Amniotic stem cell (primary cell): ENCODE measurements around the gene MYO9A.
A peak's percentile ranks its signal among the peaks of the same experiment; 100 is the strongest.

ENCODE experiments used
- DNase-seq: peaks from one replicate; lab custom pipeline; 2025; lab: John Stamatoyannopoulos, UW

The MYO9A gene

DNA sequence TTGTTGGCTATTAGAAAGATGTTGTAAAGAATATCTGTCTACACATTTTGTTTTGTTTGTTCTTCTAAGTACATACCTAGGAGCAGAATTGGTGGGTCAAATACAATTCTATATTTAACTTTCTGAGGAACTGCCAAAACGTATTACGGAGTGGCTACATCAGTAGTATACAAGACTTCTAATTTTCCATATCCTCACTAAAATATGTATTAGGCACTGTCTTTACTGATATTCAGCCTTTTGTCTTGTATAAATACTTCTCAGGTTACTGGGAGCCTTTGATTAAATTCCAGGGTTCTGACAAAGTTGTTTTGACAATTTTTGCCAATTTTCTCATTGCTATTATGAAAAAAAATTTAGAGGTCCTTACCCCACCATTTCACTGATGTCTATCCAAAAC, 160.9 kb downstream of the MYO9A start:
- no peak for DNase-seq

GRCh38 chr15:71951134-71951533, 166.8 kb downstream of the MYO9A start:
- DNase-seq, result peak; percentile 54

DNA sequence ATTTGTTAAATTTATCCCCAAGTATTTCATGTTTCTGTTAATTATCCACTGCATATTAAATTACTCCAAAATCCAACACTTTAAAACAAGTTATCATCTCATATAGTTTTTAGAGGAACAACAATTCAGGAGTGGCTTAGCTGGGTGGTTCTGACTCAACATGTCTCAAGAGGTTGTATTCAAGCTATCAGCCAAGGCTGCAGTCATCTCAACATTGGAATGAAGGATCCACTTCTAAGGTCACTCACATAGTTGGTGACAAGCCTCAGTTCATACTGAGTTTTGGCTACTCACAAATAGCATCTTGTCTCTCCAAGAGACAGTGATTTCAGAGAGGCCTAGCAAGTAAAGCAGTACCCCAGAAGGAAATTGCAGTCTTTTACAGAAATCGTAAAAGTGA, 172.9 kb downstream of the MYO9A start:
- DNase-seq, result no peak

- no peak for DNase-seq
These were observed 174.1 kb downstream of the MYO9A start for GRCh38 chr15:71943806-71944205.

DNA sequence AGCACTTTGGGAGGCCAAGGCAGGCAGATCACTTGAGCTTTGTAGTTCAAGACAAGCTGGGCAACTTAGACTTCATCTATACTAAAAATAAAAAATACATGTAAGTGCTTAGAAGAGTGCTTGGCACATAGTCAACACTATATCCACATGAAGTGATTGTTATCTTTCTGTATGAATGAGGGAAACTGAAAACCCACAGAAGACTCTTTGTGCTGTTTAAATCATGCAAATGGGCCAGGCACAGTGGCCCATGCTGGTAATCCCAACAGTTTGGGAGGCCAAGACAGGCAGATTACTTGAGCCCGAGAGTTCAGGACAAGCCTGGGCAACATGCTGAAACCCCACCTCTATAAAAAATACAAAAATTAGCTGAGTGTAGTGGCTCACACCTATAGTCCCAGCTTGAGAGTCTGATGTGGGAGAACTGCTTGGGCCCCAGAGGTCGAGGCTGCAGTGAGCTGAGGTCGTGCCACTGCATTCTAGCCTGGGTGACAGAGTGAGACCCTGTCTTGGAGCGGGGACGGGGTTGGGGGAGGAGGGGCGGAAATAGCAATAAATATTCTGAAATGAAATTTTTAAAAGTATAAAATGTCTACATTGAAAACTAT, 177.9 kb downstream of the MYO9A start:
- no peak for DNase-seq

GRCh38 chr15:71937650-71938311, 180.2 kb downstream of the MYO9A start:
- no peak for DNase-seq

DNA sequence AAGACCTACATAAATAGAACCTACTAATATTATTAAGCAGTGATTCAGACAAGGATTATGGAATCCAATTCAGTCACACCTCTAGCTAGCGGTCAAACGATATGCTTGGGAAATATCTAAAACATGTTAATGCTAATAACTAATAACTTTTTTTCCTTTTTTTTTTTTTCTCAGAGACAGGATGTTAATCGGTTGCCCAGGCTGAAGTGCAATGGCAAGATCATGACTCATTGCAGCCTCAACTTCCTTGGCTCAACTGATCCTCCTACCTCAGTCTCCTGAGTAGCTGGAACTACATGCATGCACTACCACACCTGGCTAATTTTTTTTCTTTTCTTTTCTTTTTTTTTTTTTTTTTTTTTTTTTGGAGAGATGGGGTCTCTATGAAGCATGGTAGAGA, 183.5 kb downstream of the MYO9A start:
- DNase-seq, result no peak

GRCh38 chr15:71932689-71933088, 185.3 kb downstream of the MYO9A start:
- no peak for DNase-seq

GRCh38 chr15:71931261-71931660, 186.7 kb downstream of the MYO9A start:
- DNase-seq, result no peak

DNA sequence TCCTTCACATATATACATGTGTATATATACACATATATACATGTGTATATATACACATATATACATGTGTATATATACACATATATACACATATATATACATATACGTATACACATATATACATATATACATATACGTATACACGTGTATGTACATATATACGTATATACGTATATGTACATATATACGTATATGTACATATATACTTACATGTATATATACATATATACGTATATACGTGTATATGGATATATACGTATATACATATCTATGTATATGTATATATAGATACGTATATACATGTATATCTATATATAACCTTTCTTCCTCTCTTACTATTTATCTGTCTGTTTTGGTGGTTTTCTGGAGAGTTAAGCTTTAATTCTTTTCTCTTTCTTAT, 192.8 kb downstream of the MYO9A start:
- DNase-seq, result no peak

DNA sequence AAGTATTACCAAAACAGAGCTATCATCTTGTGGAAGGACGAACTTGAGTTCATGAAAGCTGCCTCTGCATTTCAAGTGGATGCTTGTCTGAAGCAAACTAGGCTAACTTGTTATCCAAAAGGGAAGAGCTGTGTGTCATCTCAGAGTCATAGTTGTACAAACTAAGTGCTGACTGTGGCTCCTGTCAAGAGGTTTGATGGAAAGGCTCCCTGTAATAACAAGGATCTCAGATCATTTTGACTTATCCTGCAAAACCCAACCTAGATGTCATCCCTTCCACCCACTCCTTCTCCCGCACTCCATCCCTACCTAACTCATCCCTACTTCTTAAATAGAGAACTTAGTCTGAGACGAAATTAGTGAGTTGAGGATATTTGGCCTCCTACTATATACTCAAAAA, 196.8 kb downstream of the MYO9A start:
- no peak for DNase-seq

DNA sequence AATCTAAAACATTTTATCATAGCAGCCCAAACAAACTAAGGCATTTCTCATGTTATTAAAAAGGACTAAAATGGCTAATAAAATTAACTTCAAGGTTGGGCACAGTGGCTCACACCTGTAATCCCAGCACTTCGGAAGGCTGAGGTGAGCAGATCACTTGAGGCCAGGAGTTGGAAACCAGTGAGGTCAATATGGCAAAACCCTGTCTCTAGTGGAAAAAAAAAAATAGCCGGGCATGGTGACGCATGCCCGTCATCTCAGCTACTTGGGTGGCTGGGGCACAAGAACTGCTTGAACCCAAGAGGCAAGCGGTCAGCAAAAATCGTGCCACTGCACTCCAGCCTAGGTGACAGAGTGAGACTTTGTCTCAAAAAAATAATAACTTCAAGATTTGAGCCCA, 197.4 kb downstream of the MYO9A start:
- no peak for DNase-seq

DNA sequence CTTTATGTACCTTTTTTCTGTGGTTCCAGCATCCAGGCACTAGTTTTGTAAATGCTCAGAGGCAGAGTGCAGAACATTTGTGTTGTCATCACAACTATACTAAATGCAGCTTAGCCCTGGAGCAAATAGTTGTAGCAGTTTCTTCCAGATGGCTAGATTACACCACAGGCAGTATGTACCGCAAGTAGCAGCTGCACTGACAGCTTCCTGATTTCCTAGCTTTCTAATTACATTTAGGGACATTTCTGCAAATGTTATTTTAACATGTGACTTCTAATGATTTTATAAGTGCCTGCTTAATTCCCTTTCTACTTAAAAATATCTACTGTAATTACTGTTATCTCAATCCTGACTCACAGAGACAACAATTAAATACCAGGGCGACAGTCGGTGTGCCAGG, 201.1 kb downstream of the MYO9A start:
- DNase-seq, result no peak

DNA sequence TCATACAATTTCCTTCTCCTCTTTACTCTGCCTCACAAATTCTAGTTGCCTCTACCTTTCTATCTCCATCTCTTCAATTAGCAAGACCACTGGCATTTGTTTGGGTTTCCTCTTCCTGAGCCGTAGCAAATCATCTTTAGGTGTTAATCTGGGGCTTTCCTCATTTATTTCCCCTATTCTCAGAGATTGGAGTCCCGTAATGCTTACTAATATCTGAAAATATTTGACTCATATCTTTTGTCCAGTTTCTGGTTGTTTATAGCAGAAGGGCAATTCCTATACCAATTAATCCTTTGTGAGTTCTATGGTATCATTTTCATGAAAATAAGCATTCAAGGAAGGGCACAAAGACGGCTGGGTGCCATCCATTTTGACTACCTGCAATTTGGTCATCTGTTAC, 203.9 kb downstream of the MYO9A start:
- DNase-seq, result no peak

GRCh38 chr15:71899674-71900073, 218.3 kb downstream of the MYO9A start:
- no peak for DNase-seq

DNA sequence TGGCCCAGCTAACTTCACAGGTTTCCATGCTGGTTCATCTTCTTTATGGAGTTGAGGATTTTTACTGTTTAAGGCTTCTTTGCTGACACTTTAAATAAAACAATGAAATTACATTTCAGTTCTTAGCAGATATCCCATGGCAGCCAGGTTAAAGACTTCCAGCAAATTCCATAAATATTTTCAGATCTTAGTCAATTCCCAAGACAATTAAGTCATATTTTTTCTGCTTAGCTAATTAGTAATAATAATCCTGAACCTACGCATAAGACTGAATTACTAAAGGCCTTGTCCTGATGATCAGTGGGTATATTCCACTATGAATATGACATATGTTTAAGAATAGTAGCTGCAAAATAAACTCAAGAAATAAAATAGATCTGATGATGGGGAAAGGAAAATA, 224.3 kb downstream of the MYO9A start:
- no peak for DNase-seq

- DNase-seq, result no peak
These were observed 225.6 kb downstream of the MYO9A start for GRCh38 chr15:71892335-71892734.

GRCh38 chr15:71891026-71891425, 226.9 kb downstream of the MYO9A start:
- DNase-seq, result no peak

DNA sequence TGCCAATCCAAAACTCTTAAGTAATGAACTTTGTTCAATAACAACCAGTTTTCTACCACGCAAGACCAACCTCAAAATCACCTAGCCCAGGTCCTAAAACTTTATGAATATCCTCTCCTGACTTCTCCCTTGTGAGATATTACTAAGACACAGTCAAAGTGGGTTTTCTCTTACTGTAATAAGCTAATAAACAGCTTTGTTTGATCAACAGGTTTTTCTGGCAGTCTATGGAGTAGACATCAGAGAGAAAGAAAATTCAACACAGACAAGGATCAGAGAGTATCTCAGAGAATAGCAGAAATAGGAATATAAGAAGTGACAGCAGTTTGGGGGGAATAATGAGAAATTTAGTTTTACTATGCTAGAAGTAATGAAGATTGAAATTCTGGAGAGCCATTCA, 228.0 kb downstream of the MYO9A start:
- DNase-seq, result no peak

GRCh38 chr15:71889385-71889784, 228.6 kb downstream of the MYO9A start:
- DNase-seq, result no peak

DNA sequence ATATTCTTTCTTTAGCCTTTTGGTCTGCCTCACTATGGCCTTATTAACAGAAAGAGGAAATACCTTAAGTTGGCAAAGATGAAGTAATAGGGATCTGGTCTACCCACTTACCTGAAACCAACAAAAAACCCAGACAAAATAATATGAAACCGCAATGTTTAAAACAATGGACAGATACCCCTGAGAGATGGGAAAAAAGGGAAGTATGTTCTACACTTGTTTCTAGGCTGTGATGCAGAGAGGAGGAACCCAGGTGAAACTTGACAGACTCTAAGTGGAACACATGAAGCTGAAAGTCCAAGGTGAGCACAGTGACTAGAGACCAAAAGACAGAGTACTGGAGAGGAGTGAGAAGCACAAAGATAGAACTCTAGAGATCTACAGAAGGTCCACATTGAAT, 229.2 kb downstream of the MYO9A start:
- DNase-seq, result no peak

DNA sequence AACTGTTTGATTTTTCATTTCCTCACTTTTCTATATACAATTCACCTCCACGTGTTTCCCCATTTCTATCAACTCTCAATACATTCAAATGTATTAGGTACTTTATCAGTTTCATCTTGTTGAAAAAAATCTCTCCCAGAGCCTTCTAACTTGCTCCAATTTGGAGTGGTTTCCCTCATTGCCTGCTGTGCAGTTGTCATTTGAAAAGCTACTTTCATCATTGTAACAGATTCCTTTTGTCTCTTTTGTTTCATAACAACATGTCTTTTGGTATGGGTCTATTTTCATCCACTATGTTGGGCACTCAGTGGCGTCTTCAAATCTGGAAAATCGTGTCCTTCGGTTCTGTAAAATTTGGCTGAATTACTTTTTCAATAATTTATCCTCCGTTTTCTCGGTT, 232.6 kb downstream of the MYO9A start:
- DNase-seq, result no peak

DNA sequence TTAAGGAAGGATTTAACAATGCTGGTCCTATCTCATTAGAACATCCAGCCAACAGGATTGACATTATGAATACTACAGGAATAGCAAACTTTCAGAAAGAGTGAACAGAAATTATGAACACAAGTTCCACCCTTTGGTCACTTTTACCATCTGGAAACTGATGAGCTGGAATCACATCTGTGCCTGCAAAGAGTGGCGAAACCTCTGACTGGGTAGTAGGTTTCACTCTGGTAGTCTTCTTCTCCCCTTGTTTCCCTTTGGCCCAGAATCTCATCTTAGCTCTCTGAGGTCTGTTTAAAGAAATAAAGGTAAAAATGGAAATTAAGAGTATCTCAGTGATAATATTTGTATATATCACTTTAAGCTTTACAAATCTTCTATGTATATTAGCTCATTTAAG, 234.5 kb downstream of the MYO9A start:
- no peak for DNase-seq

DNA sequence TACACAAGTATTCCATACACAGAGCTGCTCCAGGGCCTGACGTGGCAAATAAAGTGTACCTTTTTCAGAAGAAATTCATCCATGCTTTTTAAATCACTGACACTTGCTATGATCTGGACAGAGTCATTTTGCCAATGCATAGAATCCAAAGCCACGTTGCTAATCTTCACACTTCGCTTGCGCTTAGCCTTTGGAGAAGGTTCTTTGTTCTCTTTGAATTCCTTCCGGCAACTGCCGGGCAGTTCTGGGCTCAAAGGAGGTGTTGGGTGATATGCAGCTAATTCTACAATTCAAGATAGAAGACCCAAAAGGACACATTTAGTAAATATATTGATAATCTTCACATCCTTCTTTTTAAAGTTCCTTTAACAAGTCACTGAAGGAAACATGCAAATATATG, 237.7 kb downstream of the MYO9A start:
- DNase-seq, result no peak
